B cell (primary cell): ENCODE results near the gene AP1S2. TPM values are rescaled to one million over a fixed set of nuclear protein-coding genes. Genes with fewer than 3 reads are reported as not detected.

Experiments
- ATAC-seq: fragments of 200-7000 bp; cut with Tn5 transposase; one replicate; pipeline ENCODE4 v1.10.0; 2021; ENCODE audit warnings: low read depth, mild to moderate bottlenecking, moderate number of reproducible peaks, moderate library complexity
- CTCF ChIA-PET: fragments of 350-600 bp; sonication (Branson Sonifier 250); formaldehyde crosslinking; loops from one replicate; lab custom pipeline; 2021; ENCODE audit warnings: antibody characterized with exemption, inconsistent platforms; lab: Charles Lee
- POLR2A ChIA-PET: fragments of 350-600 bp; sonication (Branson Sonifier 250); formaldehyde crosslinking; loops from one replicate; lab custom pipeline; 2021; ENCODE audit warnings: antibody characterized with exemption; lab: Charles Lee
- DNase-seq: peaks from one replicate; pipeline ENCODE4 v3.0.0; 2013
- H2AFZ ChIP-seq: 2 replicates; pipeline ENCODE4 v1.6.1; 2012; ENCODE audit warnings: mild to moderate bottlenecking, low read depth, low read length; ENCODE audit not compliant: insufficient read depth, poor library complexity, severe bottlenecking
- H3K27ac ChIP-seq, 2 donors: 1 replicate in 1 of 2; 2 replicates in 1 of 2; pipeline ENCODE4 v1.5.1; 2012 to 2013; ENCODE audit warnings: low read length in 2 of 2, mild to moderate bottlenecking in 2 of 2, moderate library complexity in 1 of 2
- H3K27me3 ChIP-seq, 4 experiments: fragments of 200-600 bp in 1 of 4; sonication (generic) in 1 of 4; replicated peaks in 1 of 4; 1 replicate in 2 of 4; 2 replicates in 2 of 4; pipeline versions ENCODE4 v1.6.1 to v1.7.0; 2013 to 2016; ENCODE audit warnings: low read length in 3 of 4, mild to moderate bottlenecking in 2 of 4, mixed read lengths in 1 of 4, moderate library complexity in 1 of 4; ENCODE audit not compliant: insufficient read depth in 4 of 4, control insufficient read depth in 3 of 4; ENCODE audit errors: control extremely low read depth in 1 of 4
- H3K36me3 ChIP-seq, 2 experiments: replicated peaks in 1 of 2; 1 replicate in 1 of 2; 2 replicates in 1 of 2; pipeline versions ENCODE4 v1.6.1 to v1.7.1; 2013; ENCODE audit warnings: low read length in 1 of 2; ENCODE audit not compliant: insufficient read depth in 2 of 2, control insufficient read depth in 1 of 2; ENCODE audit errors: control extremely low read depth in 1 of 2, extremely low read depth in 1 of 2
- H3K4me1 ChIP-seq, 2 donors: fragments of 200-600 bp in 1 of 2; sonication (generic) in 1 of 2; 1 replicate in 1 of 2; 2 replicates in 1 of 2; pipeline versions ENCODE4 v1.5.1 to v1.6.1; 2013 to 2017; ENCODE audit warnings: low read length in 2 of 2; ENCODE audit not compliant: control insufficient read depth in 2 of 2, insufficient read depth in 2 of 2
- H3K4me2 ChIP-seq: replicated peaks from 2 replicates; pipeline ENCODE3; 2012; ENCODE audit warnings: mild to moderate bottlenecking, low read depth, low read length; ENCODE audit not compliant: poor library complexity, severe bottlenecking
- H3K4me3 ChIP-seq, 5 experiments: fragments of 200-600 bp in 1 of 5; sonication (generic) in 1 of 5; 1 replicate in 3 of 5; 2 replicates in 2 of 5; pipeline versions ENCODE4 v1.5.1 to v1.7.0; 2011 to 2016; ENCODE audit warnings: low read length in 4 of 5, mild to moderate bottlenecking in 4 of 5, low read depth in 2 of 5, control low read depth in 1 of 5, moderate library complexity in 1 of 5; ENCODE audit not compliant: insufficient read depth in 1 of 5; ENCODE audit errors: control extremely low read depth in 1 of 5, extremely low read depth in 1 of 5
- H3K79me2 ChIP-seq: fragments of 200-600 bp; sonication (generic); one replicate; pipeline ENCODE4 v1.6.0; 2016; ENCODE audit warnings: low read length; ENCODE audit not compliant: control insufficient read depth, insufficient read depth
- H3K9ac ChIP-seq: fragments of 200-600 bp; sonication (generic); 2 replicates; pipeline ENCODE4 v1.6.1; 2017; ENCODE audit warnings: mild to moderate bottlenecking, low read length, moderate library complexity
- H3K9me3 ChIP-seq, 3 donors: one replicate each; pipeline versions ENCODE4 v1.6.1 to v1.7.1; 2013; ENCODE audit warnings: low read length in 2 of 3; ENCODE audit not compliant: control insufficient read depth in 2 of 3, insufficient read depth in 1 of 3; ENCODE audit errors: control extremely low read depth in 1 of 3
- H4K20me1 ChIP-seq: 2 replicates; pipeline ENCODE4 v1.6.0; 2012; ENCODE audit warnings: mild to moderate bottlenecking, low read length; ENCODE audit not compliant: insufficient read depth, control insufficient read depth, poor library complexity, severe bottlenecking
- H3K27ac Mint-ChIP-seq: one replicate; pipeline ENCODE4 v1.8.0; 2021; ENCODE audit warnings: mixed read lengths
- H3K27me3 Mint-ChIP-seq: one replicate; pipeline ENCODE4 v1.8.0; 2021; ENCODE audit warnings: mixed read lengths
- H3K4me1 Mint-ChIP-seq: one replicate; pipeline ENCODE4 v1.8.0; 2021; ENCODE audit warnings: mixed read lengths
- H3K4me3 Mint-ChIP-seq: one replicate; pipeline ENCODE4 v1.8.0; 2021; ENCODE audit warnings: mixed read lengths
- H3K9me3 Mint-ChIP-seq: one replicate; pipeline ENCODE4 v1.8.0; 2022; ENCODE audit warnings: mixed read lengths; ENCODE audit not compliant: insufficient read depth
- CTCF ChIP-seq: fragments of 200-600 bp; IDR thresholded peaks from one replicate; pipeline ENCODE4 v1.8.0; 2022; ENCODE audit warnings: antibody characterized with exemption, mild to moderate bottlenecking
- EZH2 ChIP-seq: IDR thresholded peaks from 2 replicates; pipeline ENCODE4 v1.6.1; 2012; ENCODE audit warnings: borderline replicate concordance, low read depth, mild to moderate bottlenecking, moderate library complexity, low read length; ENCODE audit not compliant: insufficient read depth, poor library complexity, severe bottlenecking
- WGBS: methylation state at CpG from one replicate; pipeline ENCODE4 v1.1.5; 2013; ENCODE audit warnings: missing lambda C conversion rate; ENCODE audit not compliant: insufficient coverage; 5-methylcytosine and 5-hydroxymethylcytosine counted together
- intact Hi-C: fragments of 100-400 bp; cut with micrococcal nuclease; formaldehyde crosslinking; loops from one replicate; pipeline ENCODE4 v1.10.0; 2022
- polyA plus RNA-seq: library from polyadenylated mRNA; depleted of rRNA; stranded (reverse); fragments of >200 nt; gene quantifications from 2 replicates; pipeline ENCODE4 v1.2.3, GENCODE V29; 2012
- total RNA-seq, 2 donors: library from RNA; stranded (reverse); fragments of 120-200 nt in 1 of 2; gene quantifications; 1 replicate in 1 of 2; 2 replicates in 1 of 2; pipeline versions ENCODE4 v1.2.3 to v1.2.4, GENCODE V29; 2013 to 2022

The AP1S2 gene
- total and polyA plus RNA-seq, 2 donors (not counting 1 experiment from before 2014, with no cell fraction given) = 23.9 to 37.8 TPM

DNA sequence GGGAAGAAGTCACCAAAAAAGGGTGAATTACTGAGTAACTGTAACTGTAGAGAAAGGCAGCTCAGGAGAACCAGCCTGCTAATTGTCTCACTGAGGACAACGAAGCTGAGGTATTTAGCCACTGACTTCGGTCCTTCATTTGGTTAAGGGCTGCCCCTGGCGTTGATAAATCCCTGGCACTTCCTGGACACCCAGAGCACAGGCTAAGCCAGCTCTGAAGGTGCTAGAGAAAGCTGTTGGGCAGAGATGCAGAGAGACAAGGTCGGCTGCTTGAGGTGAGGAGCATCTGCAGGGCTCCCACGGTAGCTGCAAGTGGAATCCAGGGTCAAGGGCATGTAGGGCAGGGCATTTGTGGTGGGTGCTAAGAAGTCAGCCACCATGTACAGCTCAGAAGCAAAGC lies 33.4 kb upstream of the AP1S2 start:
- no peaks in the 10 kb centered on the region for H3K9me3 Mint-ChIP-seq
- TF ChIP-seq EZH2 (no peak), CTCF (no peak)
- Histone ChIP-seq H2AFZ (no peak overlapping the region), H3K4me1 (peaks cover 3 to 7% of the 10 kb centered on the region in 2 donors), H4K20me1 (no peaks in the 10 kb centered on the region), H3K27ac (no peak overlapping the region), H3K9me3 (no peaks in the 10 kb centered on the region), H3K4me3 (no peak overlapping the region), H3K9ac (no peak overlapping the region), H3K4me2 (no peak overlapping the region), H3K36me3 (no peaks in the 10 kb centered on the region), H3K27me3 (no peaks in the 10 kb centered on the region), H3K79me2 (no peaks in the 10 kb centered on the region)
- peaks cover 13% of the 10 kb centered on the region for H3K4me1 Mint-ChIP-seq
- ATAC-seq (no peak), DNase-seq (no peak)
- intact Hi-C loops = no loop called here
- no peaks in the 10 kb centered on the region for H3K27me3 Mint-ChIP-seq
- CTCF ChIA-PET = no interaction called here
- no peak overlapping the region for H3K4me3 Mint-ChIP-seq
- POLR2A ChIA-PET = no interaction called here
- no peak overlapping the region for H3K27ac Mint-ChIP-seq
- WGBS = 100% methylated on average over 2 of the region's 5 CpGs

GRCh38 chrX:15883540-15883863 lies 28.9 kb upstream of the AP1S2 start:
- no peaks in the 10 kb centered on the region for H3K36me3 ChIP-seq
- no CpG with 5 or more reads among the region's 3 CpGs for WGBS
- no peak overlapping the region for H3K4me3 ChIP-seq
- H3K9me3 Mint-ChIP-seq = no peaks in the 10 kb centered on the region
- no peak for ATAC-seq
- H3K27ac Mint-ChIP-seq = no peak overlapping the region
- no peak for TF ChIP-seq EZH2
- no peak for TF ChIP-seq CTCF
- no peaks in the 10 kb centered on the region for H3K79me2 ChIP-seq
- peaks cover 9 to 11% of the 10 kb centered on the region in 2 donors for H3K4me1 ChIP-seq
- peaks cover 22% of the 10 kb centered on the region for H3K4me1 Mint-ChIP-seq
- H3K4me2 ChIP-seq = no peak overlapping the region
- H3K9me3 ChIP-seq = peaks cover 0 to 8% (median 0%) of the 10 kb centered on the region in 3 donors
- H3K27me3 Mint-ChIP-seq = no peaks in the 10 kb centered on the region
- no peaks in the 10 kb centered on the region for H4K20me1 ChIP-seq
- no peaks in the 10 kb centered on the region for H3K27me3 ChIP-seq
- no peak overlapping the region for H3K9ac ChIP-seq
- ChIA-PET CTCF (no interaction called here), POLR2A (no interaction called here)
- intact Hi-C loops = no loop called here
- no peak overlapping the region for H2AFZ ChIP-seq
- no peak overlapping the region for H3K4me3 Mint-ChIP-seq
- no peak for DNase-seq
- H3K27ac ChIP-seq = no peak overlapping the region
